MM.1S (cell line): Measurements from ENCODE around the gene APEX2.

ENCODE experiments used
- DNase-seq: peaks from one replicate; pipeline ENCODE4 v3.0.0-alpha.2; 2015
- H2AFZ ChIP-seq: fragments of 300-600 bp; sonication (generic); 2 replicates; pipeline ENCODE4 v1.6.0; 2016; ENCODE audit warnings: antibody characterized with exemption, low read length
- H3F3A ChIP-seq: fragments of 300-600 bp; sonication (generic); 2 replicates; pipeline ENCODE4 v1.6.1; 2016; ENCODE audit warnings: mild to moderate bottlenecking, antibody characterized with exemption, low read length, moderate library complexity, mixed read lengths; ENCODE audit not compliant: insufficient read depth
- H3K27ac ChIP-seq: fragments of 300-600 bp; sonication (generic); 2 replicates; pipeline ENCODE4 v1.5.1; 2016; ENCODE audit warnings: mild to moderate bottlenecking, low read length
- H3K27me3 ChIP-seq: fragments of 300-600 bp; sonication (generic); replicated peaks from 2 replicates; pipeline ENCODE4 v1.6.0; 2016; ENCODE audit warnings: low read length; ENCODE audit not compliant: insufficient read depth
- H3K36me3 ChIP-seq: fragments of 300-600 bp; sonication (generic); replicated peaks from 2 replicates; pipeline ENCODE4 v1.6.1; 2016; ENCODE audit warnings: mild to moderate bottlenecking, low read length, mixed read lengths; ENCODE audit not compliant: insufficient read depth
- H3K4me1 ChIP-seq: fragments of 300-600 bp; sonication (generic); 2 replicates; pipeline ENCODE4 v1.6.1; 2016; ENCODE audit warnings: low read length, mixed read lengths
- H3K4me2 ChIP-seq: fragments of 300-600 bp; sonication (generic); 2 replicates; pipeline ENCODE4 v1.6.0; 2016; ENCODE audit warnings: low read depth, low read length
- H3K4me3 ChIP-seq: fragments of 300-600 bp; sonication (generic); 2 replicates; pipeline ENCODE4 v1.5.1; 2016; ENCODE audit warnings: low read length, mixed read lengths
- H3K79me2 ChIP-seq: fragments of 300-600 bp; sonication (generic); 2 replicates; pipeline ENCODE4 v1.6.1; 2016; ENCODE audit warnings: mixed run types, low read length, mixed read lengths
- H3K9ac ChIP-seq: fragments of 300-600 bp; sonication (generic); 2 replicates; pipeline ENCODE4 v1.6.1; 2016; ENCODE audit warnings: low read length, mixed read lengths
- H3K9me2 ChIP-seq: fragments of 300-600 bp; sonication (generic); replicated peaks from 2 replicates; pipeline ENCODE4 v1.6.1; 2016; ENCODE audit warnings: mild to moderate bottlenecking, low read length, mixed read lengths; ENCODE audit not compliant: insufficient read depth
- H3K9me3 ChIP-seq: fragments of 300-600 bp; sonication (generic); replicated peaks from 2 replicates; pipeline ENCODE4 v1.6.1; 2016; ENCODE audit warnings: mild to moderate bottlenecking, low read length, mixed read lengths; ENCODE audit not compliant: insufficient read depth
- H4K20me1 ChIP-seq: fragments of 300-600 bp; sonication (generic); 2 replicates; pipeline ENCODE4 v1.6.1; 2016; ENCODE audit warnings: mild to moderate bottlenecking, low read length, moderate library complexity, mixed read lengths; ENCODE audit not compliant: insufficient read depth
- EZH2 ChIP-seq: fragments of 300-600 bp; sonication (generic); optimal IDR thresholded peaks from 2 replicates; pipeline ENCODE3; 2017; ENCODE audit warnings: low read depth, mild to moderate bottlenecking, antibody characterized with exemption, low read length, mixed read lengths
- EZH2phosphoT487 ChIP-seq: fragments of 300-600 bp; sonication (generic); IDR thresholded peaks from 2 replicates; pipeline ENCODE4 v1.6.1; 2018; ENCODE audit warnings: antibody characterized with exemption, low read length
- TF ChIP-seq, protein P1 (sequence below): fragments of 300-600 bp; sonication (generic); IDR thresholded peaks from 2 replicates; pipeline ENCODE4 v1.5.1; 2016; ENCODE audit warnings: antibody characterized with exemption, low read length, mixed read lengths

Gene APEX2

DNA sequence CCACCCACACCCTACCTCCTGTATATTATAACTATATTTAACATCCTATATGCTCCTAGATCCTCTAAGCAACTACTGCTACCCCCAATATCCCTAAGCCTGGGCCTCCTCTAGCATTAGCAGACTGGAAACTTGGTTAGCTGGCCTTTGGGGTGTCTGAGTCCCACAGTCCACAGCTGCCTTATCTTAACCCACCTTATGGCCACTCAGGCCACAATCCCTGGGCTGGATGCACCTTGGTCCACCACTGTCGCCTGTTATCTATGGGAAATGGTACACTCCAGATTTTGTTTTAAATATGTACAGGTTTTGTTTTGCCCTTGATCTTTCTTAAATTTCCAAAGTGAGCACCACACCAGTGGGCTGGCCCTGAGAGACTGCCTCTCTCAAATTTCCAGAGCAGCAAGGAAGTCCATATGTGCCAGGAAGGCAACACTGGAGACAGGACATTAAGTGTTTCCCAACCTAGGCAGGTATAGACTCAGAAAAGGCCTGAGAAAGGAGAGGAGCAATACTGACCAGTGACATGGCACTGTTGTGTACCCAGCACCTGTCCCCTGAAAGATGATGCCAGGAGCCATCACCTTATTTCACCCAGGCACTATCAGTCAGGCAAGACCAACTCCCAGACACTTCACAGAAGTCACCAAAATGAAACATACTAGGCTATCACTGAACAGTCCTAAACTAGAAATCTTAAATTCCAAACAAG, 7.1 kb upstream of the APEX2 start:
- Histone ChIP-seq H3K27ac (no peak overlapping the region), H3K4me2 (no peak overlapping the region), H3K4me3 (no peak overlapping the region), H3K27me3 (no peaks in the 10 kb centered on the region), H3F3A (no peaks in the 10 kb centered on the region), H3K9me3 (no peaks in the 10 kb centered on the region), H3K4me1 (no peaks in the 10 kb centered on the region), H3K79me2 (no peaks in the 10 kb centered on the region), H3K9me2 (no peaks in the 10 kb centered on the region), H3K36me3 (no peaks in the 10 kb centered on the region), H2AFZ (no peak overlapping the region), H4K20me1 (no peaks in the 10 kb centered on the region), H3K9ac (no peak overlapping the region)
- DNase-seq: no peak
- TF ChIP-seq EZH2phosphoT487 (no peak), EZH2 (no peak)
- TF ChIP-seq, protein P1, sequence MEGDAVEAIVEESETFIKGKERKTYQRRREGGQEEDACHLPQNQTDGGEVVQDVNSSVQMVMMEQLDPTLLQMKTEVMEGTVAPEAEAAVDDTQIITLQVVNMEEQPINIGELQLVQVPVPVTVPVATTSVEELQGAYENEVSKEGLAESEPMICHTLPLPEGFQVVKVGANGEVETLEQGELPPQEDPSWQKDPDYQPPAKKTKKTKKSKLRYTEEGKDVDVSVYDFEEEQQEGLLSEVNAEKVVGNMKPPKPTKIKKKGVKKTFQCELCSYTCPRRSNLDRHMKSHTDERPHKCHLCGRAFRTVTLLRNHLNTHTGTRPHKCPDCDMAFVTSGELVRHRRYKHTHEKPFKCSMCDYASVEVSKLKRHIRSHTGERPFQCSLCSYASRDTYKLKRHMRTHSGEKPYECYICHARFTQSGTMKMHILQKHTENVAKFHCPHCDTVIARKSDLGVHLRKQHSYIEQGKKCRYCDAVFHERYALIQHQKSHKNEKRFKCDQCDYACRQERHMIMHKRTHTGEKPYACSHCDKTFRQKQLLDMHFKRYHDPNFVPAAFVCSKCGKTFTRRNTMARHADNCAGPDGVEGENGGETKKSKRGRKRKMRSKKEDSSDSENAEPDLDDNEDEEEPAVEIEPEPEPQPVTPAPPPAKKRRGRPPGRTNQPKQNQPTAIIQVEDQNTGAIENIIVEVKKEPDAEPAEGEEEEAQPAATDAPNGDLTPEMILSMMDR: no peak

DNA sequence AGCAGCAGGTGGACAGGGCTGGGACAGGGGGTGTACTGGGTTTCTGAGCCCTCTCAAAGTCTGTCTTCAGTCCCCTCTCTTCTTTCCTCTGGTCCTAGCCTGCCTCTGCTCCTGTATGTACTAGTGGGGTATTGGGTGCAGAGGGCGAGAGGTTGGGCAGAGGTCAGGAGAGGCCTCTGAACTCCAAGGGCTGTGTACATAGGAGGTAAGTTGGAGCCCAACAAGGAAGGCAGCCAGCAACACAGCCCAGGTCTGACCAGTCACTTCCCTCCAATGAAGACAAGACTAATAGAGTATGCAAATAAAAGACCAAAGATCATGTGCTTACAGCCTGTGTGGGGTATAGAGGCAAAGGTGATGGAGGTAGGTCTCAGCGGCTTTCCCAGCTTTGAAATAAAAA, 6.1 kb upstream of the APEX2 start, which contains the start of gene PFKFB1:
TSS of gene PFKFB1 (minus strand) at position 90 of the 400 bp plus-strand sequence. CDS start 181 bp downstream, outside the sequence.
- no peaks in the 10 kb centered on the region for H3F3A ChIP-seq
- no peaks in the 10 kb centered on the region for H3K79me2 ChIP-seq
- H3K27ac ChIP-seq: no peak within 1 kb of the TSS
- no peaks in the 10 kb centered on the region for H4K20me1 ChIP-seq
- no peak within 1 kb of the TSS for H3K9ac ChIP-seq
- no peaks in the 10 kb centered on the region for H3K36me3 ChIP-seq
- 0 out of 2 replicates have a peak, but pooled peaks cover 2% of the 10 kb centered on the region for H3K4me1 ChIP-seq
- no peak within 1 kb of the TSS for H2AFZ ChIP-seq
- no peaks in the 10 kb centered on the region for H3K9me2 ChIP-seq
- H3K9me3 ChIP-seq: no peaks in the 10 kb centered on the region
- H3K27me3 ChIP-seq: no peaks in the 10 kb centered on the region
- DNase-seq: no peak
- TF ChIP-seq EZH2 (no peak), EZH2phosphoT487 (no peak)
- TF ChIP-seq, protein P1: no peak
- H3K4me2 ChIP-seq: no peak within 1 kb of the TSS
- H3K4me3 ChIP-seq: no peak within 1 kb of the TSS

DNA sequence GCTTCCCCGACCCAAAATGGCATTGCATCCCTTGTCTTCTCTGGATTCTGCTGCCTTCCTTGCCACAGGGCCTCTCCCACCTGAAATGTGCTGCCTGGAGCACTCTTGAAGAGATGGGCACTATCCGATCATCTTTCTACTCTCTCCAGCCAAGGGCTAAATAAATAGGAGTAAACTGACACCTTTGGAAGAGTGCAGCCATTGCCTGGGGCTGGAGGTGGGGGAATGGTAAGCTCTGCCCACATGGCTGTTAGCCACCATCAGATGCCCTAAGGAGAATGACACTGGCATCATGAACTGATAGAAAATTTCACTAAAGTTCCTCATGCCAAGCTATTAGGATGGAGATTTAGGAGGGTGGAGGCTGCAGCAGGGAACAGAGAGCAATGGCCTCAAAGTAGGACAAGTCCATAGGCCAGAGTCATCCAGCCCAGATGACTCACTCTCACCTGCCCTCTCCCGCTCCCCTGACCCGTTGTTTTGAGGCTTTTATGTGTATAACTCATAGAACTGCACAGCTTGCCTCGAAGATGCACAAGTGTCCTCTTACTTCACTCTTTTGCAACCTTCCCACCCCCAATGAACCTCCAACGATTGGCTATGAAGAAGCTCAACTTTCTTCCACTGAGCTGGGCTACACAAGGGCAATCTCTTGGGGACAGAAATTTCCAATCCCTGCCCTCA, 5.4 kb upstream of the APEX2 start:
- no peak for DNase-seq
- 0 out of 2 replicates have a peak, but pooled peaks cover 3% of the 10 kb centered on the region for H3K4me1 ChIP-seq
- no peaks in the 10 kb centered on the region for H3K27me3 ChIP-seq
- H3K9ac ChIP-seq: no peak overlapping the region
- TF ChIP-seq EZH2phosphoT487: no peak
- TF ChIP-seq, protein P1: no peak
- no peak for TF ChIP-seq EZH2
- no peak overlapping the region for H3K4me2 ChIP-seq
- H3K79me2 ChIP-seq: no peaks in the 10 kb centered on the region
- H3K9me2 ChIP-seq: no peaks in the 10 kb centered on the region
- no peak overlapping the region for H3K27ac ChIP-seq
- H3K36me3 ChIP-seq: no peaks in the 10 kb centered on the region
- H3K9me3 ChIP-seq: no peaks in the 10 kb centered on the region
- H3K4me3 ChIP-seq: no peak overlapping the region
- no peak overlapping the region for H2AFZ ChIP-seq
- H4K20me1 ChIP-seq: no peaks in the 10 kb centered on the region
- H3F3A ChIP-seq: no peaks in the 10 kb centered on the region
